GM19372 (cell line): ENCODE results near the gene ZGPAT.

Source experiments
- ATAC-seq: cut with Tn5 transposase; IDR thresholded peaks from one replicate; pipeline ENCODE4 v1.9.1; 2021; ENCODE audit warnings: mild to moderate bottlenecking, low read depth, moderate library complexity; ENCODE audit not compliant: unreplicated experiment

ZGPAT gene

GRCh38 chr20:63732118-63733095 lies 24.6 kb downstream of the ZGPAT start:
- ATAC-seq, result no peak

DNA sequence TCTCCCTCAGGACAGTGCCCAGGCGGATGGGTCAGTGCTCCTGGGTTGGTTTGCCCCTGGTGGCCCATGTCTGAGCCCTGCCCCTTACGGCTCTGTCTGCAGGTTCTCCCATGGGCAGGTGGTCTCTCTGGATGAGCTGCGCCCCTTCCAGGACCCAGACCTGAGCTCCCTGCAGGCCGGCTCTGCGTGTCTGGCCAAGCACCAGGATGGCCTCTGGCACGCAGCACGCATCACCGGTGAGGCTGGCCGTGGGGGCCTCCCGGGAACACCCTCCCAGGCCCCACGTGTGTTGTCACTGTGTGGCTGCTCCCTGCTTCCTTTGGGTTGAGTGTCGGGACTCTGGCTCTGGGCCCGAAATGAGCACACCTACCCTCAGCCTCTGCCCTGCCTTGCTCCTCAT lies 25.3 kb downstream of the ZGPAT start:
- no peak for ATAC-seq

DNA sequence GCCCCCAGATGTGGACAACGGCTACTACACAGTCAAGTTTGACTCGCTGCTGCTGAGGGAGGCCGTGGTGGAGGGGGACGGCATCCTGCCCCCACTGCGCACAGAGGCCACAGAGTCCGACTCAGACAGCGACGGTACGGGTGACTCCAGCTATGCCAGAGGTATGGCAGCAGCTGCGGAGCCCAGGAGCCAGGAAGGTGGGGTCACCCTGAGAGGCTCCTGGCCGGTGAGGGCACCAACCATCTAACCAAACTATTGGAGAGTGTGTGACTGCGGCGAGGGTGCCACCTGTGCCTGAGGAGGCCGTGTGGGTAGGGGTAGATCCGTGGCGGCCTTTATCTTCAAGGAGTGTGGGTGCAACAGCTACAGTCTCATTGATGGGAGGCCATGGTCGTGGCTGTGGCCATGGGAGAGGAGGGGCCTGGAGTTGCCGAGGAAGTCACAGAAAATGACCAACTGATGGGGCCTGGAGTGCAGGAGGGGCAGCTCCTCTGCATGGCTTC lies 25.8 kb downstream of the ZGPAT start:
- ATAC-seq, result no peak

DNA sequence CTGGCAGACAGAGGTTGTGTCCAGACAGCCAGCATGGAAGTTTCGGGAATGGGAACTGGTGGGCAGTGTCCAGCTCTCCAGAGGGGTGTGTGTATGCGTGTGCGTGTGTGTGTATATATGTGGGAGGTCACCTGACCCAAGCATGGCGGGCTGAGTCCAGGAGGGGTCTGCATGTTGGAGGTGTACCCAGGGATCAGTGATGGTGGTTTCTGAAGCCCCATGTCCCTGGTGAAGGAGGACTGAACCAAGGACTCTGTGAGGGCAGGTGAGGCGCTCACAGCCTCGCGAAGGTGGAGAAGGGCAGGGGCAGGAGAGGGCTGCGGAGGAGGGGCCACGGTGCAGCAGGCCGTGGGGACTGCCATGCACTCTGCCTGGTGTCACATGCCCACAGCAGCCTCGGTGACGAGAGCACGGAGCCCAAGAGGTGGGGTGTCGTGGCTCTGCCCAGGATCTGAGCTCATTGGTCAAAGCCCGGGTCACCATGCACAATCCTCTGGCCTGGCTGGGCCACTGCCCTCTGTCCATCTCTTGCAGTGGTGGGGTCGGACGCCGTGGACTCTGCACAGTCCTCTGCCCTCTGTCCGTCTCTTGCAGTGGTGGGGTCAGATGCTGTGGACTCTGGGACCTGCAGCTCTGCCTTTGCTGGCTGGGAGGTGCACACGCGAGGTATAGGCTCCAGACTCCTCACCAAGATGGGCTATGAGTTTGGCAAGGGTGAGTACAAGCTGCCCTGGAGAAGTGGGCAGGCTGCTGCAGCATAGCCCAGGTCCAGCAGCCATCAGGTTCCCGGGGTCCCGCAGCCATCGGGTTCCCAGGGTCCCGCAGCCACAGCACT lies 26.5 kb downstream of the ZGPAT start:
- ATAC-seq, result no peak

- no peak for ATAC-seq
Measured at GRCh38 chr20:63734946-63735858, 27.4 kb downstream of the ZGPAT start.

- ATAC-seq, result no peak
Measured at GRCh38 chr20:63735859-63736718, 28.2 kb downstream of the ZGPAT start, which contains the start of gene LIME1. Gene LIME1 (plus strand): TSS chr20:63736664. CDS start chr20:63737550, 886 bp downstream.

- ATAC-seq, result no peak
Measured at GRCh38 chr20:63736893-63737694, 29.3 kb downstream of the ZGPAT start.

DNA sequence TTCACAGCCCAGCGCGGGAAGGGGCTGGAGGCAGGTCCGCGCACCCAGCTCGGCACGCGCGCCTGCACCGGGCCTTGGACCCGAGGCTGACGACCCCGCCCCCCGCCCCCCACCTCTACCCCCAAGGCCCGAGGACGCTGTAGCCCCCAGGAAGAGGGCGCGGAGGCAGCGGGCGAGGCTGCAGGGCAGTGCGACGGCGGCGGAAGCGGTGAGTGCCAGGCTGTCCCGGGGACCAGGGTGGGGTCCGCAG lies 29.8 kb downstream of the ZGPAT start:
- no peak for ATAC-seq

- no peak for ATAC-seq
Measured at GRCh38 chr20:63737945-63738686, 30.3 kb downstream of the ZGPAT start.

DNA sequence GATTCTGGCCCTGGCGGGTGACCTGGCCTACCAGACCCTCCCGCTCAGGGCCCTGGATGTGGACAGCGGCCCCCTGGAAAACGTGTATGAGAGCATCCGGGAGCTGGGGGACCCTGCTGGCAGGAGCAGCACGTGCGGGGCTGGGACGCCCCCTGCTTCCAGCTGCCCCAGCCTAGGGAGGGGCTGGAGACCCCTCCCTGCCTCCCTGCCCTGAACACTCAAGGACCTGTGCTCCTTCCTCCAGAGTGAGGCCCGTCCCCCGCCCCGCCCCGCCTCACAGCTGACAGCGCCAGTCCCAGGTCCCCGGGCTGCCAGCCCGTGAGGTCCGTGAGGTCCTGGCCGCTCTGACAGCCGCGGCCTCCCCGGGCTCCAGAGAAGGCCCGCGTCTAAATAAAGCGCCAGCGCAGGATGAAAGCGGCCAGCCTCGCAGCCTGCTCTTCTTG lies 30.9 kb downstream of the ZGPAT start:
- ATAC-seq, result no peak

DNA sequence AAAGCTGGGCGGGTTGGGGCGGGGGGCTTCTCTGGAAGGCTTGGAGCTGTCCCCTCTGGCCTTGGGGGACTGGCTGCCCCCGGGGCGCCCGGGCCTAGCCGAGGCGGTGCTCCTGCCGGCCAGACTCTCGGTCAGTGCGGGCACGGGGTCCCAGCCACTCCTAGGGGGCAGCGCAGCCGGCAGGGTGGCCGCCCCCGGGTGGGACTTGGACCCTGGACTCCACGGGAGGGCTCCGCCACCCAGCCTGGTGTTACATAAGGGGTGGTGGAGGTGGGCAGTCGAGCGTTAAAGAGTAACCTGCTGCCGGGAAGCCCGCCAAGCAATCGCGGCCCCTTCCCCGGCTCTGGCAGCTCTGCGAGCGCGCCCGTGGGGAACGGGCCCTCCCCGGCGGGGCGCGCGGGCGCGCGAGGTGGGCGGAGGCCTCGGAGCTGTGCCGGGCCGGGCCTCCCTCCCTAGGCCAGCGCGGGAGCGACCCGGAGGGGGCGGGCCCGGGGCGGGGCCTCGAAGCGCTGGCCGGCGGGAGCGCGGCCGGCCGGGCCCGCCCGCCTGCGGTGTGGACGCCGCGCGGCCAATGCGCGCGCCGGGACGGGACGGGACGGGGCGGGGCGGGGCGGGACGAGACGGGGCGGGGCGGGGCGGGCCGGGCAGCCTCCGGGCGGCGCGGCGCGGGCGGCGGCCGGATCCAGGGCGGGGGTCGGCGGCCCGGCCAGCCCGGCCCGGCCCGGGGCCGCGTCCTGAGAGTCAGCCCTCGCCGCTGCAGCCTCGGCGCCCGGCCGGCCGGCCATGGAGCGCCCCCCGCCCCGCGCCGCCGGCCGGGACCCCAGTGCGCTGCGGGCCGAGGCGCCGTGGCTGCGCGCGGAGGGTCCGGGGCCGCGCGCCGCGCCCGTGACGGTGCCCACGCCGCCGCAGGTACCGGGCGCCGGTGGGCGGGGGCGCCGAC lies 31.6 kb downstream of the ZGPAT start, which contains the start of gene SLC2A4RG:
Gene SLC2A4RG, plus strand, starts transcription at position 647 of the 940 bp plus-strand sequence. Its CDS starts 137 bp downstream, at position 784.
- peak; percentile 53 for ATAC-seq

DNA sequence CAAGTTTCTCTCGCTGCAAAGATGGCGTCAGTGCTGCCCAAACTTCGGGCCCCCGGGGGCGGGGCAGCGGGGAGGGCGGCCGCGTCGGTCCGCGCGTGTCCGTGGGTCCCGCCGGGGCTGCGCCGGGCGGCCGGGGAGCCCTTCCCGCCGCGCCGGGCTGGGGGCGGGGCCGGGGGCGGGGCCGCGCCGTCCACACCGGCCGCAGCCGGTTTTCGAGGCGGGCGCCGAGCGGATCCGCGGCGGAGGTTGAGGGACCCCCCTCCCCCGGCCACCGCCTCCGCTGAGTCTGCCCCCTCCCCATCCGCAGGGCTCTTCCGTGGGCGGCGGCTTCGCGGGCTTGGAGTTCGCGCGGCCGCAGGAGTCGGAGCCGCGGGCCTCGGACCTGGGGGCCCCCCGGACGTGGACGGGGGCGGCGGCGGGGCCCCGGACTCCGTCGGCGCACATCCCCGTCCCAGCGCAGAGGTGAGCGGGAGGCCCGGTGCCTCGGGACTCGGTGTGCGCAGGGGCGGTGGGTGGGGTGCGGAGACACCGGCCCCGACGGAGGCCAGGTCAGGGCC lies 32.3 kb downstream of the ZGPAT start:
- peak; percentile 20 for ATAC-seq

- ATAC-seq, result peak; percentile 2
Measured at GRCh38 chr20:63740627-63741353, 33.0 kb downstream of the ZGPAT start.

DNA sequence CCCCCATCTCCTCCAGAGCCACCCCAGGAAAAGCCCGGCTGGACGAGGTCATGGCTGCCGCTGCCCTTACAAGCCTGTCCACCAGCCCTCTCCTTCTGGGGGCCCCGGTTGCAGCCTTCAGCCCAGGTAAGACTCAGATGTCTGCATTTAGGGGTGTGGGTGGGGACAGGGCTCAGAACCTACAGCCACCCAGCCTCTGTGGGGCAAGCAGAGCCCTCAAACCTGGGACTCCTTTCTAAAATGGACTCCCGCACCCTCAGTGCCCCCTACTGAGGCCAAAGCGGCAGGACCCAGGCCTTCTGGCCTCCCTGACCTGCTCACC lies 33.5 kb downstream of the ZGPAT start:
- ATAC-seq, result no peak

DNA sequence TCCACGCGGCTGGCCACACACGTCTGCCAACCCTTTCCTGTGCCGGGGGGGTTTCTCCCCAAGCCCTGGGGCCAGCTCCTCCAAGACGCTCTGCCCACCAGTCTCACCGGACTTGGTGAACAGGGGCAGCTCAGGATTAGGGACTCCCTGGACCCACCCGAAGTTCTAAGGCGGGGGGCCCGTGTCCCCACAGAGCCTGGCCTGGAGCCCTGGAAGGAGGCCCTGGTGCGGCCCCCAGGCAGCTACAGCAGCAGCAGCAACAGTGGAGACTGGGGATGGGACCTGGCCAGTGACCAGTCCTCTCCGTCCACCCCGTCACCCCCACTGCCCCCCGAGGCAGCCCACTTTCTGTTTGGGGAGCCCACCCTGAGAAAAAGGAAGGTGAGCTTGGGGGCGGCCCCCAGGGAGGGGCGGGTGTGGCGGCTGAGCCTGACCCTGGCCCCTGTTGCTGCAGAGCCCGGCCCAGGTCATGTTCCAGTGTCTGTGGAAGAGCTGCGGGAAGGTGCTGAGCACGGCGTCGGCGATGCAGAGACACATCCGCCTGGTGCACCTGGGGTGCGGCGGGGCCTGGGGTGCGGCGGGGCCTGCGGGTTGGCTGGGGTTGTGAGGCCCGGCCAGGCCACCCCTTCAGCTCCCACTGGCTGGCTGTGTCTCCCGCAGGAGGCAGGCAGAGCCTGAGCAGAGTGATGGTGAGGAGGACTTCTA lies 34.0 kb downstream of the ZGPAT start:
- ATAC-seq, result no peak
